ENCODE data around the gene ZNF804A. TPM values are rescaled to one million over a fixed set of nuclear protein-coding genes. Genes with fewer than 3 reads are reported as not detected.

ZNF804A gene
- total RNA-seq, 4 donors from 2014 or later = 0.42 to 0.44 TPM; not detected in 2

GRCh38 chr2:184908966-184909365 lies 310.6 kb downstream of the ZNF804A start:
- peaks cover 0 to 8% (median 0%) of the 10 kb centered on the region in 4 donors for H3K9me3 ChIP-seq
- no peaks in the 10 kb centered on the region for H3K36me3 ChIP-seq
- 29 to 35% methylated on average over 1 of the region's 1 CpG for WGBS, 2 donors
- no peaks in the 10 kb centered on the region for H3K27me3 ChIP-seq
- no peak overlapping the region for H3K4me3 ChIP-seq
- DNase-seq (ENCODE audit: low spot score in 2 of 2) = no peak
- H3K4me1 ChIP-seq = no peaks in the 10 kb centered on the region
- TF ChIP-seq CTCF (IDR thresholded peaks at IDR 0.05) (no peak), EP300 (IDR thresholded peaks at IDR 0.05) (no peak), POLR2A (IDR thresholded peaks at IDR 0.05) (no peak)
- H3K27ac ChIP-seq = no peak overlapping the region

GRCh38 chr2:184920451-184920965 lies 322.2 kb downstream of the ZNF804A start:
- TF ChIP-seq EP300 (IDR thresholded peaks at IDR 0.05) (no peak), CTCF (IDR thresholded peaks at IDR 0.05) (no peak), POLR2A (IDR thresholded peaks at IDR 0.05) (no peak)
- H3K9me3 ChIP-seq = no peaks in the 10 kb centered on the region
- H3K36me3 ChIP-seq = no peaks in the 10 kb centered on the region
- no peak for DNase-seq (ENCODE audit: low spot score in 2 of 2)
- no peaks in the 10 kb centered on the region for H3K27me3 ChIP-seq
- no peak overlapping the region for H3K27ac ChIP-seq
- 53 to 71% methylated on average over 3 of the region's 3 CpGs for WGBS, 2 donors
- no peaks in the 10 kb centered on the region for H3K4me1 ChIP-seq
- H3K4me3 ChIP-seq = no peak overlapping the region

GRCh38 chr2:184921676-184922075 lies 323.3 kb downstream of the ZNF804A start:
- no peak for TF ChIP-seq CTCF (IDR thresholded peaks at IDR 0.05)
- no peak for TF ChIP-seq EP300 (IDR thresholded peaks at IDR 0.05)
- no peak for TF ChIP-seq POLR2A (IDR thresholded peaks at IDR 0.05)
- Histone ChIP-seq H3K27ac (no peak overlapping the region), H3K36me3 (no peaks in the 10 kb centered on the region), H3K4me3 (no peak overlapping the region), H3K4me1 (no peaks in the 10 kb centered on the region), H3K9me3 (peaks cover 0 to 5% (median 0%) of the 10 kb centered on the region in 4 donors), H3K27me3 (no peaks in the 10 kb centered on the region)
- 87 to 89% methylated on average over 2 of the region's 2 CpGs for WGBS, 2 donors
- no peak for DNase-seq (ENCODE audit: low spot score in 2 of 2)

- TF ChIP-seq EP300 (IDR thresholded peaks at IDR 0.05) (no peak), CTCF (IDR thresholded peaks at IDR 0.05) (no peak), POLR2A (IDR thresholded peaks at IDR 0.05) (no peak)
- no peaks in the 10 kb centered on the region for H3K4me1 ChIP-seq
- WGBS, 2 donors = 75 to 76% methylated on average over 1 of the region's 1 CpG
- no peak for DNase-seq (ENCODE audit: low spot score in 2 of 2)
- no peaks in the 10 kb centered on the region for H3K27me3 ChIP-seq
- peaks cover 0 to 18% (median 0%) of the 10 kb centered on the region in 4 donors for H3K9me3 ChIP-seq
- H3K27ac ChIP-seq = no peak overlapping the region
- H3K36me3 ChIP-seq = no peaks in the 10 kb centered on the region
- no peak overlapping the region for H3K4me3 ChIP-seq
Observed at GRCh38 chr2:184923751-184924150, 325.4 kb downstream of the ZNF804A start.

DNA sequence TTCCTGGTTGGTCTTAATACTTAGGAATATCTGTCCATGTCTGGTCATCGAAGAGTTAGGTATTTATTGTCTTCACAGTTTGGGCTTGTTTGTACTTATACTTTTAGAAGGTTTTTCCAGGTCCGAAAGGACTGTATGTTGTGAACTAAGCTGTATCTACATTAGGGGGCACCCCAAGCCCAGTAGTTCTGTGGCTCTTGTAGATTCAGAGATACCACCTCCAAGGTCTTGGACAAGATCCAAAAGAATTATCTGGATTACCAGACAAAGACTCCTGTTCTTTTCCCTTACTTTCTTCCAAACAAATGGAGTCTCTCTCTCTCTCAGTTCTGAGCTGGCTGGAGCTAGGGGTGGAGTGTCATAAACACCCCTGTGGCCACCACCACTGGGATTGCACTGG lies 328.7 kb downstream of the ZNF804A start:
- Histone ChIP-seq H3K4me3 (no peak overlapping the region), H3K4me1 (no peaks in the 10 kb centered on the region), H3K27me3 (no peaks in the 10 kb centered on the region), H3K27ac (no peak overlapping the region), H3K36me3 (no peaks in the 10 kb centered on the region), H3K9me3 (peaks cover 0 to 18% (median 0%) of the 10 kb centered on the region in 4 donors)
- TF ChIP-seq CTCF (IDR thresholded peaks at IDR 0.05) = no peak
- no peak for TF ChIP-seq POLR2A (IDR thresholded peaks at IDR 0.05)
- no peak for TF ChIP-seq EP300 (IDR thresholded peaks at IDR 0.05)
- WGBS, 2 donors = 94 to 98% methylated on average over 2 of the region's 2 CpGs
- DNase-seq (ENCODE audit: low spot score in 2 of 2) = no peak
